Neural progenitor cell (in vitro differentiated cells): ENCODE measurements around the gene RNF32. TPM values are rescaled to one million over a fixed set of nuclear protein-coding genes. Genes with fewer than 3 reads are reported as not detected.

Experiments used
- DNase-seq: peaks from one replicate; pipeline ENCODE4 v3.0.0-alpha.2; 2016; ENCODE audit warnings: low spot score
- H2AFZ ChIP-seq: fragments of 200-600 bp; sonication (generic); replicated peaks from 2 replicates; pipeline ENCODE4 v1.6.1; 2016; ENCODE audit warnings: antibody characterized with exemption
- H3F3A ChIP-seq: fragments of 200-600 bp; sonication (generic); 2 replicates; pipeline ENCODE4 v1.6.1; 2016; ENCODE audit warnings: antibody characterized with exemption, low read depth
- H3K27ac ChIP-seq: fragments of 200-600 bp; sonication (generic); 2 replicates; pipeline ENCODE4 v1.5.1; 2016; ENCODE audit warnings: mild to moderate bottlenecking
- H3K27me3 ChIP-seq: fragments of 200-600 bp; sonication (generic); 2 replicates; pipeline ENCODE4 v1.6.1; 2016; ENCODE audit warnings: mild to moderate bottlenecking, moderate library complexity
- H3K36me3 ChIP-seq: fragments of 200-600 bp; sonication (generic); 2 replicates; pipeline ENCODE4 v1.5.1; 2016
- H3K4me1 ChIP-seq: fragments of 200-600 bp; sonication (generic); 2 replicates; pipeline ENCODE4 v1.6.1; 2016; ENCODE audit warnings: mixed run types
- H3K4me2 ChIP-seq: fragments of 200-600 bp; sonication (generic); 2 replicates; pipeline ENCODE4 v1.6.1; 2016
- H3K4me3 ChIP-seq: fragments of 200-600 bp; sonication (generic); 2 replicates; pipeline ENCODE4 v1.5.1; 2016
- H3K79me2 ChIP-seq: fragments of 200-600 bp; sonication (generic); 2 replicates; pipeline ENCODE4 v1.6.1; 2016; ENCODE audit warnings: low read depth
- H3K9ac ChIP-seq: fragments of 200-600 bp; sonication (generic); 2 replicates; pipeline ENCODE4 v1.6.1; 2016
- H3K9me3 ChIP-seq: fragments of 200-600 bp; sonication (generic); 2 replicates; pipeline ENCODE4 v1.5.1; 2016; ENCODE audit warnings: low read depth
- H4K20me1 ChIP-seq: fragments of 200-600 bp; sonication (generic); 2 replicates; pipeline ENCODE4 v1.6.1; 2016; ENCODE audit warnings: low read depth
- H3K27ac Mint-ChIP-seq: 3 replicates; pipeline ENCODE4 v1.8.0; 2021; ENCODE audit warnings: mixed read lengths
- H3K27me3 Mint-ChIP-seq: 2 replicates; pipeline ENCODE4 v1.8.0; 2022; ENCODE audit warnings: low read depth, mild to moderate bottlenecking, inconsistent platforms, moderate library complexity, mixed read lengths; ENCODE audit not compliant: insufficient read depth
- H3K36me3 Mint-ChIP-seq: 3 replicates; pipeline ENCODE4 v1.8.0; 2021; ENCODE audit warnings: mixed read lengths
- H3K4me1 Mint-ChIP-seq: 3 replicates; pipeline ENCODE4 v1.8.0; 2021; ENCODE audit warnings: mixed read lengths
- H3K4me3 Mint-ChIP-seq: 3 replicates; pipeline ENCODE4 v1.8.0; 2021; ENCODE audit warnings: mild to moderate bottlenecking, moderate library complexity, mixed read lengths
- H3K9me3 Mint-ChIP-seq: 3 replicates; pipeline ENCODE4 v1.8.0; 2020; ENCODE audit warnings: mixed read lengths
- CTCF ChIP-seq: fragments of 200-600 bp; sonication (generic); IDR thresholded peaks from 2 replicates; pipeline ENCODE4 v1.5.1; 2017; ENCODE audit warnings: antibody characterized with exemption, mild to moderate bottlenecking
- EZH2 ChIP-seq: fragments of 200-600 bp; sonication (generic); IDR thresholded peaks from 2 replicates; pipeline ENCODE4 v1.6.1; 2017; ENCODE audit warnings: antibody characterized with exemption, mild to moderate bottlenecking, moderate library complexity
- EZH2phosphoT487 ChIP-seq: fragments of 200-600 bp; sonication (generic); IDR thresholded peaks from 2 replicates; pipeline ENCODE4 v1.6.1; 2017; ENCODE audit warnings: antibody characterized with exemption
- total RNA-seq: library from RNA; depleted of rRNA; stranded (reverse); fragments of >200 nt; gene quantifications from 2 replicates; pipeline ENCODE4 v1.2.3, GENCODE V29; 2015; ENCODE audit warnings: low replicate concordance

The RNF32 gene
- total RNA-seq, 1 donor from 2014 or later: 3.0 TPM

GRCh38 chr7:156684251-156684650 lies 43.7 kb downstream of the RNF32 start:
- no peaks in the 10 kb centered on the region for H3K9me3 Mint-ChIP-seq
- no peak overlapping the region for H3K4me2 ChIP-seq
- H4K20me1 ChIP-seq: no peaks in the 10 kb centered on the region
- no peaks in the 10 kb centered on the region for H3K79me2 ChIP-seq
- H3K27me3 Mint-ChIP-seq: peaks cover 3% of the 10 kb centered on the region
- peaks cover 3% of the 10 kb centered on the region for H3K36me3 Mint-ChIP-seq
- H3K4me1 Mint-ChIP-seq: no peaks in the 10 kb centered on the region
- no peaks in the 10 kb centered on the region for H3K36me3 ChIP-seq
- no peak overlapping the region for H3K27ac ChIP-seq
- H3F3A ChIP-seq: no peaks in the 10 kb centered on the region
- H3K9me3 ChIP-seq: no peaks in the 10 kb centered on the region
- no peak for TF ChIP-seq EZH2
- TF ChIP-seq EZH2phosphoT487: no peak
- TF ChIP-seq CTCF: no peak
- DNase-seq: no peak
- no peaks in the 10 kb centered on the region for H3K4me1 ChIP-seq
- H3K9ac ChIP-seq: no peak overlapping the region
- H3K27ac Mint-ChIP-seq: no peak overlapping the region
- no peak overlapping the region for H3K4me3 Mint-ChIP-seq
- no peaks in the 10 kb centered on the region for H3K27me3 ChIP-seq
- no peak overlapping the region for H3K4me3 ChIP-seq
- no peak overlapping the region for H2AFZ ChIP-seq

DNA sequence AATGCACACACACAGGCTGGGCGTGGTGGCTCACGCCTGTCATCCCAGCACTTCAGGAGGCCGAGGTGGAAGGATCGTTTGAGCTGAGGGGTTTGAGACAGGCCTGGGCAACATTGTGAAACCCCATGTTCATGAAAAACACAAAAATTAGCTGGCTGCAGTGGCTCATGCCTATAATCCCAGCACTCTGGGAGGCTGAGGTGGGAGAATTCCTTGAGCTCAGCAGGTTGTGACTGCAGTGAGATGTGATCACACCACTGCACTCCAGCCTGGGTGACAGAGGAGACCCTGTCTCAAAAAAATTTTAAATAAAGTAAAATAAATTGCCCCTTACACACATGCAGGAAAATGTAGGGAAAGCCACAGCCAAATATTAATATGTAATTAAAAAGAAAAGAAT lies 44.1 kb downstream of the RNF32 start:
- no peak overlapping the region for H3K27ac ChIP-seq
- no peaks in the 10 kb centered on the region for H3K79me2 ChIP-seq
- no peak for DNase-seq
- no peak for TF ChIP-seq EZH2phosphoT487
- TF ChIP-seq CTCF: no peak
- no peak for TF ChIP-seq EZH2
- H3K27ac Mint-ChIP-seq: no peak overlapping the region
- no peaks in the 10 kb centered on the region for H3K36me3 ChIP-seq
- peaks cover 3% of the 10 kb centered on the region for H3K27me3 Mint-ChIP-seq
- peaks cover 3% of the 10 kb centered on the region for H3K36me3 Mint-ChIP-seq
- no peaks in the 10 kb centered on the region for H3K4me1 Mint-ChIP-seq
- no peaks in the 10 kb centered on the region for H3K27me3 ChIP-seq
- no peak overlapping the region for H3K9ac ChIP-seq
- no peak overlapping the region for H3K4me3 Mint-ChIP-seq
- H3K9me3 ChIP-seq: no peaks in the 10 kb centered on the region
- H4K20me1 ChIP-seq: no peaks in the 10 kb centered on the region
- H3F3A ChIP-seq: no peaks in the 10 kb centered on the region
- no peak overlapping the region for H3K4me3 ChIP-seq
- no peaks in the 10 kb centered on the region for H3K9me3 Mint-ChIP-seq
- no peaks in the 10 kb centered on the region for H3K4me1 ChIP-seq
- no peak overlapping the region for H3K4me2 ChIP-seq
- H2AFZ ChIP-seq: no peak overlapping the region

DNA sequence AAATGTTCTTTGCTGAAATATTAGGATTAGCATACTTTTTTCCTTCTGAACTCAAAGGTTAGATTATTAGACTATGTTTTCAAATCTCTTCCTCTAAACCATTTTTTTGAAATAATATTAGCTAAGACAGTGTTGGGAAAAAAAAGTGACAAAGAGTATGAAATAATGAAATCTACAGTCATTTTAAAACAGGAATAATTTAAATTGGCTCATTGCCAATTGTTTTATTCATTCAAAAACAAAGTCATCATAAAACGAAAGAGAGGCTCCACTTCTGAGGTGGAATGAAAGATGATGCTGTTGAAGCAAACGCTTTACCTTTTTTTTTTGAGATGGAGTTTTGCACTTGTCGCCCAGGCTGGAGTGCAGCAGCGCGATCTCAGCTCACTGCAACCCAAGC lies 51.2 kb downstream of the RNF32 start:
- Histone ChIP-seq H3K9ac (no peak overlapping the region), H3K27ac (no peak overlapping the region), H3K4me3 (no peak overlapping the region), H4K20me1 (no peaks in the 10 kb centered on the region), H3F3A (no peaks in the 10 kb centered on the region), H2AFZ (no peak overlapping the region), H3K36me3 (no peaks in the 10 kb centered on the region), H3K9me3 (peaks cover 8% of the 10 kb centered on the region), H3K4me1 (no peaks in the 10 kb centered on the region), H3K79me2 (no peaks in the 10 kb centered on the region), H3K27me3 (no peaks in the 10 kb centered on the region), H3K4me2 (no peak overlapping the region)
- H3K4me3 Mint-ChIP-seq: no peak overlapping the region
- no peak for TF ChIP-seq CTCF
- TF ChIP-seq EZH2phosphoT487: no peak
- TF ChIP-seq EZH2: no peak
- H3K27me3 Mint-ChIP-seq: peaks cover 2% of the 10 kb centered on the region
- no peak overlapping the region for H3K27ac Mint-ChIP-seq
- peaks cover 40% of the 10 kb centered on the region for H3K9me3 Mint-ChIP-seq
- H3K4me1 Mint-ChIP-seq: no peaks in the 10 kb centered on the region
- no peak for DNase-seq
- peaks cover 20% of the 10 kb centered on the region for H3K36me3 Mint-ChIP-seq

GRCh38 chr7:156692849-156693248 lies 52.3 kb downstream of the RNF32 start:
- no peak for TF ChIP-seq EZH2phosphoT487
- no peak for TF ChIP-seq CTCF
- TF ChIP-seq EZH2: no peak
- no peaks in the 10 kb centered on the region for H3F3A ChIP-seq
- Mint-ChIP-seq H3K4me1 (no peaks in the 10 kb centered on the region), H3K36me3 (peaks cover 30% of the 10 kb centered on the region), H3K27me3 (peaks cover 2% of the 10 kb centered on the region), H3K27ac (no peak overlapping the region), H3K4me3 (no peak overlapping the region), H3K9me3 (peaks cover 51% of the 10 kb centered on the region)
- H3K4me3 ChIP-seq: no peak overlapping the region
- H3K27me3 ChIP-seq: no peaks in the 10 kb centered on the region
- no peak overlapping the region for H2AFZ ChIP-seq
- H3K36me3 ChIP-seq: no peaks in the 10 kb centered on the region
- no peak overlapping the region for H3K4me2 ChIP-seq
- H3K9ac ChIP-seq: no peak overlapping the region
- no peaks in the 10 kb centered on the region for H3K79me2 ChIP-seq
- H4K20me1 ChIP-seq: no peaks in the 10 kb centered on the region
- no peak for DNase-seq
- no peak overlapping the region for H3K27ac ChIP-seq
- H3K9me3 ChIP-seq: peaks cover 8% of the 10 kb centered on the region
- H3K4me1 ChIP-seq: no peaks in the 10 kb centered on the region
